ENCODE data around the gene TACSTD2.

DNA sequence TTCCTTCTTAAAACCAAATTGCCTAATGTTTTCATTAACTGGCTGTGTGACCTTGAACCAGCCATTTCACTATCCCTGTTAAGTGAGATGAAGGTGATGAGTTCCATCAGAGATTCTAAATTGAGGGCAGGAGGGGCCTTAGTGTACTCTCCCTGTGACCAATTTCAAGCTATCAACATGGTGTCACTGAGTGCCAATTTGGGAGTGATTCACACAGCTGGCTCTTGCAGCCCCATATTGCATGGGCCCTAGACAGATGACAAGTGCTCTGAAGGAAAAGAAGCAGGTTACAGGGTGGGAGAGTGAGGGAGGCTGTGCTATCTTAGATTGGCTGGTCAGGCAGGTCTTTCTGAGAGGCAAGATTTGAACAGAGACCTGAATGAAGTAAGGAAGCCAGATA, 13.0 kb upstream of the TACSTD2 start:
- TF ChIP-seq ZNF146 (tag by site-specific recombination; IDR thresholded peaks at IDR 0.05), result no peak
- TF ChIP-seq, protein P1, sequence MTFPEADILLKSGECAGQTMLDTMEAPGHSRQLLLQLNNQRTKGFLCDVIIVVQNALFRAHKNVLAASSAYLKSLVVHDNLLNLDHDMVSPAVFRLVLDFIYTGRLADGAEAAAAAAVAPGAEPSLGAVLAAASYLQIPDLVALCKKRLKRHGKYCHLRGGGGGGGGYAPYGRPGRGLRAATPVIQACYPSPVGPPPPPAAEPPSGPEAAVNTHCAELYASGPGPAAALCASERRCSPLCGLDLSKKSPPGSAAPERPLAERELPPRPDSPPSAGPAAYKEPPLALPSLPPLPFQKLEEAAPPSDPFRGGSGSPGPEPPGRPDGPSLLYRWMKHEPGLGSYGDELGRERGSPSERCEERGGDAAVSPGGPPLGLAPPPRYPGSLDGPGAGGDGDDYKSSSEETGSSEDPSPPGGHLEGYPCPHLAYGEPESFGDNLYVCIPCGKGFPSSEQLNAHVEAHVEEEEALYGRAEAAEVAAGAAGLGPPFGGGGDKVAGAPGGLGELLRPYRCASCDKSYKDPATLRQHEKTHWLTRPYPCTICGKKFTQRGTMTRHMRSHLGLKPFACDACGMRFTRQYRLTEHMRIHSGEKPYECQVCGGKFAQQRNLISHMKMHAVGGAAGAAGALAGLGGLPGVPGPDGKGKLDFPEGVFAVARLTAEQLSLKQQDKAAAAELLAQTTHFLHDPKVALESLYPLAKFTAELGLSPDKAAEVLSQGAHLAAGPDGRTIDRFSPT (tag by site-specific recombination; IDR thresholded peaks at IDR 0.05), result no peak
- TF ChIP-seq YY1 (tag by site-specific recombination; IDR thresholded peaks at IDR 0.05), result no peak
- TF ChIP-seq ZNF404 (tag by site-specific recombination; IDR thresholded peaks at IDR 0.05), result no peak
- no peak for TF ChIP-seq ZNF292 (tag by site-specific recombination; IDR thresholded peaks at IDR 0.05; ENCODE audit: borderline replicate concordance, low read depth)
